NT2/D1 (cell line): ENCODE measurements around the gene KRT78.

ENCODE experiments used
- SUZ12 ChIP-seq: IDR thresholded peaks from 2 replicates; pipeline ENCODE4 v1.6.1; 2011; ENCODE audit not compliant: insufficient read length, insufficient read depth; ENCODE audit errors: extremely low read depth
- YY1 ChIP-seq: IDR thresholded peaks from 2 replicates; pipeline ENCODE4 v1.6.1; 2011; ENCODE audit not compliant: insufficient read length, insufficient read depth
- ZNF274 ChIP-seq: IDR thresholded peaks from 2 replicates; pipeline ENCODE4 v1.6.1; 2011; ENCODE audit warnings: mild to moderate bottlenecking, low read depth, low read length

DNA sequence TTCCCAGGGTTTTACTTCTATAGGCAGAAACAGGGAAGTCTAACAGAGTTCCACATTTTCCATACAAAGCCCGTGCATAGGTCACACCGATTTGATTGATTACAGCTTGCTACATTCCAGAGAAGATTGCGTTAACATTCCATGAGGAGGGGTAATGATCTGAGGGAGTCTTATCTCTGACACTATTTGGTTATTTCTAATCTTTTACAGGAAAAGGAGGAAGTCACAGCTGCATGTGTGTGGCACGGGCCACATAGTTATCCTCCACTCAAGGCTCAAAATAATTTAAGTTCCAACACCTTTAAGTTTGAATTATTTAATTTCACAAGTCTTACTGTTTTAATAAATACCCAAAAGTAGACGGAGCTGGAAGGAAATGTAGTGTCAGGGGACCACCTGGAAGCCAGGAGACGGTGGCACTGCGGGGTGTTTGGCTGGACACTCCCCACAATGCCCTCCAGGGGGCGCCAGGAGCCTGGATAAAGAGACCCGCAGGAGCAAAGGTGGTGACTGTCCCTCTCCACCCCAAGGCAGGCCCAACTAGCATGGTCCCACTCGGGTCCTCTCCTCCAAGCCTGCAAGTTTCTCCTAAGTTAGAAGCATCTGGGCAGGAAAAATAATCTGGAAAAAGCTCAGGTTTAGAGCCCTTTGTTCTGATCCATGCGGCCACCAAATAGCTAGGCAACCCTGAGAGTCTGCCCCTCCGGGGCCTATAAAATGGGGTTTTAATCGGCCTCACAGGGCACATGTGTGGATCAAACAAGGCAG is 35.9 kb upstream of the KRT78 start:
- TF ChIP-seq YY1, result no peak
- no peak for TF ChIP-seq SUZ12
- no peak for TF ChIP-seq ZNF274
